HG03457 (cell line): ENCODE results near the gene LANCL2.

Experiments used
- ATAC-seq: cut with Tn5 transposase; IDR thresholded peaks from one replicate; pipeline ENCODE4 v1.9.1; 2021; ENCODE audit warnings: moderate number of reproducible peaks; ENCODE audit not compliant: unreplicated experiment

LANCL2 gene

DNA sequence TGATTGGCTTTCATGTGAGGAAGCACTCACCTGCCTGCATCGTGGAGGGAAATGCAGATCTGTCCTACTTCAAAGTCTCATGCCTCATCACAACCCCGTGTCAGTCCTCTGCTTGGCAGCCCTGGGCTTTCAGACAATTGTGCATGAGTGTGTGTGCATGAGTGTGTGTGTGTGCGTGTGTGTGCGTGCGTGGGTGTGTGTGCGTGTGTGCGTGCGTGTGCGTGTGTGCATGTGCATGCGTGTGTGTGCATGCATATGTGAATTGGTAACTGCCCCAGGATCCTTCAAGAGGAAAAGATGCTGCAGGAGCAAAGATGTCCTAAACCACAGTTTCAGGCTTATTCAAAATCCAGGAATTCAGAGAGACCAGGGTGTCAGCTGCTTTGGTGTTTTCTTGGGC is 71.3 kb downstream of the LANCL2 start:
- ATAC-seq = no peak

DNA sequence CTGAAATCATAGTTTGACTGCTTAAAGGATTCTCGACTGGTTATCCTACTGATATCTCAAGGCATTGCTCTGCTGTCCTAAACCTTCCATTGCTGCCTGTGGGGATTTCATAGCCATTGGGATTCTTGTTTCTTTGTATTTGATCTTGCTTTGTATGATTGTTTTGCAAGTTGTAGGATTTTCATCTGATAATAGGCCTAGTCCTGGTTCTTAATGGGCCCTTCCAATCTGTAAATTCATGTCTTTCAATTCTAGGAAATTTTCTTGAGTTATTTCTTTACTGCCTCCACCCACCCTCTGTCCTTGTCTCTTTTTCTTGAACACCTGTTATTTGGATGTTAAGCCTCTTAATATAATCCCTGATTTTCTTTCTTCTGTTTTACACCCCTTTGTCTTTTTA is 72.2 kb downstream of the LANCL2 start:
- no peak for ATAC-seq

DNA sequence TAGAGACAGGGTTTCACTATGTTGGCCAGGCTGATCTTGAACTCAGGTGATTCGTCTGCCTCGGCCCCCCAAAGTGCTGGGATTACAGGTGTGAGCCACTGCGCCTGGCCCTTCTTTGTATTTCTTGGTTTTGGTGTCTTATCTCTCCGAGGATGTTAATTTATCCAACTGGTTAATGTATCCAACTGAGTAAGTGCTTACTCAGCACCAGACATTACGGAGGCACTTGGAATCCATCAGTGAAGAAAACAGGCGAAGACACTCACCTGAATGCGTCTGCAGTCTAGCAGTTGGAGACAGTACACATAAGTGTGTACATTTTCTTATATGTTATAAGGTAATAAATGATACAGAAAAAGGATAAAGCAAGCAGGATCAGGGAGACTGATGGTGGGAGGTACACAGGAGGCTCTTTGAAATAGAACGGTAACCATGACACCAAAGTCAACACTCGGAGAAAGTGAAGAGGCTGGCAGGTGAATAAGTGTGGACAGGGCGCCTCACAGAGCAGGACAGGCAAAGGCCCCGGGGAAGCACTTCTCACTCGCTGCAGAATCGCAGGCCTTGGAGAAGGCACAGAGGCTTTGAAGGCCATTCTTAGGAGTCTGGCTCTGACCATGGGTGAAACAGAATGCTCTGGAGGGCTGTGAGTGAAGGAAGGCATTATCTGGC is 73.1 kb downstream of the LANCL2 start:
- no peak for ATAC-seq

DNA sequence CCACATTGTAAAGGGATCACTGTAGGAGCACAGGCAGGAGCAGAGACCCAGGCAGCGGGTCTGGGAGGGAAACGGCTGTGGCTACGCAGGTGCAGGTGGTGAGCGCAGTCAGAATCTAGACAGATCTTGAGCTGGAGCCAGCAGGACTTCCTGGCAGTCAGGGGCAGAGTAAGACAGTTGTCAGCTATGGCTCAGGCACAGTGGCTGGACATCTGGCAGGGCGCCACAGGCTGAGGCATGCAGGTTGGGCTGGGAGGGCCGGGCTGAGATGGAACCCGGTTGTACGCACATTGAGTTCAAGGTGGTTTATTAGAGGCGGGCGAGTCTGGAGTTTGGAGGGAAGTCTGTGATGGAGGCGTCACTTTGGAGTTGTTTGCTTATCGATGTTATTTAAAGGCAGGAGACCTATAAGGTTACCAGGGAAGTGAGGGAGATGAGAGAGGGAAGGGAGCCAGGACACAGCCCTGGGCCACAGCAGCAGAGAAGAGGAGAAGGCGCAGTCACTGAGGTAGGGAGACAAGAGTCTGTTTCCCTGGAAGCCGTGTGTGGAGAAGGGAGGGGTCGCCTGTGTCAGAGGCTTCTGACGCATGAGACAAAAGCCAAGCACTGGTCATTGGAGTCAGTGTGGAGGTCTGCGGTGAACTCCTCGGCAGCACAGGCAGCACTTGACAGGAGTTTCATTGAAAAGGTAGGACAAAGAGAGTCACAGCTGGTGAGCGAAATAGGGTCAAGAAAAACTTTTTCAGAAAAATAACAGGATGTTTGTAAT is 73.8 kb downstream of the LANCL2 start:
- ATAC-seq = no peak

DNA sequence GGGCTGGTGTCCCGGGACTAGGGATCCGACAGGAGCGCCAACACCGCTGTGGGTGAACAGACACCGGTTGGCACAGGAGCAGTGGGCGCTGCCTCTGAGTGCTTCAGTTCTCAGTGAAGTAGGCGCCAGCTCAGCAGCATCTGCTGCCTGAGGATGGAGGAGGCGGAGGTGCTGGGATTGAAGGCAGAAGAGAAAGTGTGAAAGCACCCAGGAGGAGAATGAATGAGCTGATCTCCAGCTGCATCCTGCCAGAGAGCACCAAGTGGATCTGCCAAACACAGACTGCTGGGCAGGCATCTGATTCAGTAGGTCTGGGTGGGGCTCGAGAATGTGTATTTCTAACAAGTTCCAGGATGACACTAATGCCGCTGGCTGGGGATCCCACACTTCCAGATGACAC is 74.5 kb downstream of the LANCL2 start:
- no peak for ATAC-seq

DNA sequence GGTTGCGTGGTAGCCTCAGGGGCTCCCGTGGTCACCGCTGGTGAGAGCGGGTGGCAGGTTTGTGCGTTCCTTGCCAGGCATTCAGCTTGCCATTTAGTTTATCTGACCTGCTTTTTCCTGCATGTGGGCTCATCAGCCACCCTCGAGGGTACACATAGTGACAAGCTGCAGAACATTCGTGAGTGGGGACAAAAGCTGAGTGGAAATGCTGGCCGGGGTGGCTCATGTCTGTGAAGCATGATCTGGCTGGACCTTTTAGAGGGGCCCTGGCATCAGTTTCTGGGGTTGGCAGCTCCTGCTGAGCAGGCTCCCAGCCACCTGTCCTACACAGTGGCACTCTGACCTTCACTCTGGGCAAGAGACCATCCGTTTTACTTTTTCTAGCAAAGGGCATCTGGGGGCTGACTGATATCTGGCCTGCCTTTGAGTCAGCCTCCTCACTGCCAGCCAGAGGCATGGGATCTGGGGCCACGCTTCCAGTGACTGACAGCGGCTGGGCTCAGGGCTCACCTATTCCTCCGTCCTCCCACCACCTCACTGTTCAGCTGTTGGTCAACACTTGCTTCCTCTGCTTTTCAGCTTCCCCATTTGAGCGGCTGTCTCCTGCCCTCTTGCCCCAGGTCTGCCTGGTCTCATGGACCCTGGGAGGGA is 75.0 kb downstream of the LANCL2 start:
- ATAC-seq = no peak

DNA sequence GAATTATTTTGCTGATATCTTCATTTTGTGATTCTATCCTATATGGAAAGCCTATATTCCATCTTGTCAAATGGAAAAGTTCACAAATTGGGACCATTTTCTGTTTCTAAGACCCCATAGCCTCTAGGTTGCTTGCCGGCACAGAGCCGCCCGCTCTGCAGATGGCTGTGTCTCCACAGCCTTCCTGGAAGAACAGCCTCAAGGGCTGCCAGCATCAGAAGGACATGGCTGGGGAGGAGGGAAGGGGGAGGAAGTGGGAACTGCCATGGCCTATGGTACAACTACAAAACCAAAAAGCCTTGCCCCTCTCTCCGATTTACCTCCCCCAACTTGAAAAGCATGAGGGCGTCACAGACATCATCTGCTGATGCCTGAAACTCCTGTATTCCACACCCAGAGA is 75.9 kb downstream of the LANCL2 start:
- no peak for ATAC-seq

DNA sequence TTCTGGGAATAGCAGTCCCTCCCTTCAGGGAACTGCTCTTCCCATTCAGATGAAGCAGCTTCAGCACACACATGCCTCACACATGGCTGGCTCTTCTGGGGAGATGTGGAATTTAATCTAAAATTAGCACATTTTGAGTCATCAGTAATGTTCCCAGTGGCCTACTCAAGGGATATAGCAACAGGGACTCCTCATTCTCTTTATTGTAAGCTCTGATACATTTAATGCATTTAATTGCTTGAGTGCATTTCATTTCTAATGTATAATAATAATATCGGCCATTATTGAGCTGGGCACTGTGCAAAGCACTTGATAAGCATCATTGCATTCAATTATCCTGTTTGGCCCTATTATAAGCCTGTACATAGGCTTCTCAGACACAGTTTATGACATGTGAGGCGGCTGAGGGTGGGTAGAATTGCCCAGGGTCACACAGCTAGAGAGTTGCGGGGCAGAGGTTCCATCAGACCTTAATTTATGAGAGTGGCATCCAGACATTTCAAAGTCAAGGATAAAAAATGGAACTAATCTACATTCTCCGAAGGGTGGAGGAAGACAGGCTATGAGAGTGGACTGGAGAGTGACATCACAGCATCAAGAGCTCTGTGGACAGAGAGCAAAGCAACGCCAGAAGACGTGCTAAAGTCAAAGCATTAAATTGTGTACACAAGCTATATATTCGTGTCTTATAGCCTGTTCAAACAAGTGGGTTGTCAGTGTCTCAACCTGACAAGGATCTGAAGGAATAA is 76.8 kb downstream of the LANCL2 start:
- no peak for ATAC-seq

DNA sequence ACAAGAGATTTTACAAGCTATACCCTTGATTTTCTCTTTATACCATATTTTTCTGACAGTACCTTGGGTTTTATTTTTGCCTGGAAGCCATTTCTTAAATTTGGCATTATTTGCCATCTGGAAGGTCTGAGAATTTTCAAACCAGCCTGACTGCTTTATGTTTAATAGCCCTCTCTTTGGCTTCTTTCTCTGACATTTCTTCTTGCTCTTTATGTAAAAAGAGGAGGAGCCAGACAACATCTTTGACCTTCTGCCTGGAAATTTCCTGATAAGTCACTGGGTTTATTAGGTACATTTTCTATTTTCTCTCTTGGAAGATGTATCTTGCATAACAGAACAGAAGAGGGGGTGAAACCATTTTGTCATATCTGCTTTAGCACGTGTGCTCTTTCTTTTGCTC is 79.6 kb downstream of the LANCL2 start:
- no peak for ATAC-seq

DNA sequence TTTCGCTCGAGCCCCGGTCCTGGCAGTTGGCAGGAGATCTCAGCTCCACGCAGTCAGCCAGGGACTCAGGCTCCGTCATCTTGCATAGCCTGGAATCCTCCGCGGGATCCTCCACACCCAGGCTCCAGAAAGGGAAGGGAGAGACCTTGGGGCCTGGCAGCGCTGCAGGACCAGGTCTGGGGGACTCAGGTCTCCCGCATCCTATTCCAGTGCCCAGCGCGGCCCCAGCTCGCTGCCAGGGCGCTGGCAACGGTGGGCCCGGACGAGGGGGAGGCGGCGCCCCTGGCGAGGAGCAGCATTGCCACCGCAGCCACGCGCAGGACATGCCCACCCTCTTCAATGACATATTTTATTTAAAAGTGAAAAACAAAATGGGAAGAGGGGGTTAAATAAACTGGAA is 83.4 kb downstream of the LANCL2 start:
- no peak for ATAC-seq

DNA sequence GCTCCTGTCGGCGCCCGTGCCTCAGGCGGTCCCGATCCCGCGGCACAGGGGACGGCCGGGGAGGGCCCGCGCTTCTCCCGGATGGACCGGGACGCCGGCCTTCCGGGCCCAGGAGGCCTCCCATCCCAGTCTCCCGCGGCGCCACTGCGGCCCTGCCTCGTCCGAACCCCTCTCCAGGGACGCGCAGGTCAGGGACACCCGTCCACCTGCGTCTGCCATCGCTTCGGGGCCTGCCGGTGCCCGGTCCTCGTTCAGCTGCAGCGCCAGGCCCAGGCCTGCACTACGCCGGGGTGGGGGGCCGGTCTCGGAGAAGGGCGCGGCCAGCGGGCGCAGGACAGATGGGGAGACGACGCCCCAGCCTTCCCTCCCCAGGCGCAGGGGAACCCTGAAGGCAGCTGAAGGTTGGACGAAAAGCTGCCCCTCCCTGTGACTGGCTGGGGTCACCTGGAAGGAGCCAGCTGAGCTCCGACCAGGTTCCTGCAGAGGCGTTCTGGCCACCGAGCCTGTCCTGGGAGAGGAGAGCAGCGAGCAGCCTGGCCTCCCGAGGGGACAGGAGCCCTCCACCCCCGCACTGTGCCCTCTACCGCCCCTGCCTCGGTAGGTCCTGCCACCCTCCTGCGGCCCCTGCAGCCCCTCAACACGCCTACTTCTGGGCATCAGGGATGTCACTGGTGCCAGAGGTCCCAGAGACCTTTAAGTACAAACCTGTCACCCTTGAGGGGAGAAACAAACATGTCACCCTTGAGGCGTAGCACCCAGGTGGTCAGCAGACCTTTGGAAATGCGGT is 84.3 kb downstream of the LANCL2 start:
- ATAC-seq = no peak

DNA sequence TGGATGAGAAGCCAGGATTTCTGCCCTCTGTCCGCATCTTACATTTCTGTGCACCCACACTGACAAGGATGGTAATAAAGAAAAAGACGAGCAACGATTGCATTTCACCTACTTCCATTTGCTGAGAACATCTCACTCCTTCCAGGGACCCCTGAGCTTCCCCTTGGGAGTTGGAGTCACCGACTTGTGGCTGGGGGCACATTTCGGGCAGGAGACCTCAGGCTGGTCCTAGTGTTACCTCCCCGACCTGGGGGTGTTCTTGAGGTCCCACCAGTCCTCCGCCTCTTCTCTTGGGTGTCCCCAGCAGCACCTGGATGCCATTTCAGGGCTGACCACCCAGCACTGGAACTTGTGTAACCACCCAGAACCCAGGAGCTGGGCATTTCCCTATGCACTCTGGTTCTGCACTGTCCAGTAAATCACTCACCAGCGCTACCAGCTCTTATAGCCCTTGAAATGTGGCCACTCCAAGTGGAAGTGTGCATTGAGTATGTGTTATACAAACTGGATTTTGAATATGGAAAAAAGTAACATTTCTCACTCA is 84.9 kb downstream of the LANCL2 start:
- no peak for ATAC-seq

DNA sequence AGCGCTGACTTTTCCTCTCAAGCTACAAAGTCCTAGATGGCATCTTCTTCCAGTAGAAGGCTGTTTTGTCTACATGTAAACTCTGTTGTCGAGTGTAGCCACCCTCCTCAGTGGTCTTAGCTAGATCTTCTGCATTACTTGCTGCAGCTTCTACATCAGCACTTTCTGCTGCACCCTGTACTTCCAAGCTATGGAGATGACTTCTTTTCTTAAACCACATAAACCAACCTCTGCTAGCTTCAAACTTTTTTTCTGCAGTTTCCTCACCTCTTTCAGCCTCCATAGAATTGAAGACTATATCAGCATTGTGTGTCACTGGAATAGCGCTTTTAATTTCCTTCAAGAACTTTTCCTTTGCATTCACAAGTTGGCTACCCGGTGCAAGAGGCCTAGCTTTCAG is 87.8 kb downstream of the LANCL2 start:
- ATAC-seq = no peak

DNA sequence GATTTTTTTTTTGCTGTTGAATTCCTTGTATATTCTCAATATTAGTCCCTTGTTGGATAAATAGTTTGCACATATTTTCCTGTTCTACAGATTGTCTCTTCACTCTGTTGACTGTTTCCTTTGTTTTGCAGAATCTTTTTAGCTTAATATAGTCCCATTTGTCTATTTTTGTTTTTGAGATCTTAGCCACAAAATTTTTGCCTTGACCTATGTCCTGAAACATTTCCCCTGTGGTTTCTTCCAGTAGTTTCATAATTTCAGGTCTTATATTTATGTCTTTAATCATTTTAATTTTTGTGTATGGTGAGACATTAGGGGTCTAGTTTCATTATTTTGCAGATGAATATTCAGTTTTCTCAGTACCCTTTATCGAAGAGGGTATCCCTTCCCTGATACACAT is 92.7 kb downstream of the LANCL2 start:
- no peak for ATAC-seq

DNA sequence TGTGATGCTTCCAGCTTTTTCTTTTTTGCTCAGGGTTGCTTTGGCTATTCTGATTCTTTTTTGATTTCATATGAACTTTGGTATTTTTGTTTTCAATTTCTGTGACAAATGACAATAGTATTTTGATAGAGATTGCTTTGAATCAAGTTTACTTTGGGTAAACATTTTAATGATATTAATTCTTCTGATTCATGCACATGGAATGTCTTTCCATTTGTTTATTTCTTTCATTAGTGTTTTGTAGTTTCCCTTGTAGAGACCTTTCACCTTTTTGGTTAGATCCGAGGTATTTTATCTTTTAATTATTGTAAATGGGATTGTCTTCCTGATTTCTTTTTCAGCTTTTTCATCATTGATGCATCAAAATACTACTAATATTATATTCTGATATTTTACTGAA is 93.2 kb downstream of the LANCL2 start:
- no peak for ATAC-seq

DNA sequence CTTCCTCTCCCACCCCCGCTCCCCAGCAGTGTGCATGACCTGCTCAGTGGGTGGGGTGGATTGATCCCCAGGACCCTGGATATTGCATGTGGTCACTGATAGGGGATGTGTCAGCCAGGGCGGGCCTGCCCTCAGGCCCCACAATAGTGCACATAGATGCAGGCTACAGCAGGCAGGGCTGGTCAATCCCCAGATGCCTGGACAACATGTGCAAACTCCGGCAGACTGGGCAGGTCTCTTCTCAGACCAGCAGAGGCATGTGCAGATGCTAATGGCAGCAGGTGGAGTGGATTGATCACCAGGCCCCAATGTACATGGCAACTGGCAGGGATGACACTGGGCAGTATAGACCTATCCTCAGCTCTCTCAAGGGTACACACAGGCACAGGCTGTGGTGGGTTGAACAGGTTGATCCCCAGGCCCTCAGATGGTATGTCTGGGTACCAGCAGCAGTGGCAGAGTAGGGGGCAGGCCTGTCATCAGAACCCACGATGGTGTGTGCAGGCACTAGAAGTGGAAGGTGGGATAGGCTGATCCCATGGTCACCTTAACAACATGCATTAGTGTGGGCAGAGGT is 98.6 kb downstream of the LANCL2 start:
- no peak for ATAC-seq

DNA sequence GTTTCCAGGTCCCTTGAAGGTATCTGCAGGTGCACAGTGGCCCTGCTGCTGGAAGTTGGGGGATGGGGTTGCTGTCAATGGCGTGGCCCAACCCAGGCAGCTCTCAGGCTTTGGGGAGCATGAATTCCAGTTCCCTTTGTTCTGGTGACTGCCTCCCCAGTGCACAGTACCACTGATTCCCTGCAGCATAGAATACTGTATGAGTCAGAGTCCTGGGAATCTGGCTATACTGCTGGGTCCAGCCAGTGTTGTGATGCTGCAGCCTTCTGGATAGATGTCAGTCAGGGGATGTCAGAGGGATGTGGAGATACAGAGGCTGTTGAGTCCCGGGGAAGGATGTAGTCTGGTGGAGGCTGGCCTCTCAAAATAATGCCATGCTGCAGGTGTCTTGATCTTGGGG is 99.3 kb downstream of the LANCL2 start:
- ATAC-seq = no peak

DNA sequence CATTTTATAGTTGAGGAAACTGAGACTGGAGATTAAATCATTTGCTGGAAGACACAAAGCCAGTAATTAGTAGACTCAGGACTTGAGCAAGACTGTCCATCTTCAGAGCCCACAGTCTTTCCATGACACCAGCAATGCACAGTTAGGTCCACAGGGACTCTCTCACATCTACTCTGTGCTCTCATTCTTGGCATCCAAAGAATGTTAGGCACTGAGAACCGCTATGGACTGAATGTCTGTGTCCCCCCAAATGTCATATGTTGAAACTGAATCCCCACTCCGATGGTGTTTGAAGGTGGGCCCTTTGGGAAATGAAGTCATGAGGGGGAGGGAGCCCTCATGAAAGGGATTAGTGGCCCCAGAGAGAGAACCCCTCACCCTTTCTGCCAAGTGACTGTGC is 100.6 kb downstream of the LANCL2 start:
- no peak for ATAC-seq

DNA sequence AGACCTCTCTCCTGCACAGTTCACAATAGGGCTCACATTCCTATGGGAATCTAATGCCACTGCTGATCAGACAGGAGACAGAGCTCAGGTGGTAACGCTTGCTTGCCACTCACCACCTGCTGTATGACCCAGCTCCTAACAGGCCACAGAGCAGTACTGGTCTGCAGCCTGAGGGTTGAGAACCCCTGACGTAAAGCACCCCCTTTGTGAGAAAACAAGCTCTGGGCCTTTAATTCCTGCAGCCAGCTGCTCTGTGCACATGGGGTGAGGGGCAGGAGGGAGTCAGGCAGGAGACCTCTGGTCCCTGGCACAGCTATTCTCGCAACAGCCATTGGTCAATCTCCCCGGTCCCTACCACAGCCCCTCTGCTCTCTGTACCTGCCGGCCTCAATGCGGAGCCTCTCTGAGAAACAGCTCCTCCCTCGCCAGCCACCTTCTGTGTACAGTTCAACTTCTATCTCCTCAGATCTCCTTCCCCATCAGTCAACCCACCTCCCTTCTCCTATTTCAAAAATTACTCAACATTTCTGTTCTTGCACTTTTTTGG is 102.0 kb downstream of the LANCL2 start:
- ATAC-seq = no peak

DNA sequence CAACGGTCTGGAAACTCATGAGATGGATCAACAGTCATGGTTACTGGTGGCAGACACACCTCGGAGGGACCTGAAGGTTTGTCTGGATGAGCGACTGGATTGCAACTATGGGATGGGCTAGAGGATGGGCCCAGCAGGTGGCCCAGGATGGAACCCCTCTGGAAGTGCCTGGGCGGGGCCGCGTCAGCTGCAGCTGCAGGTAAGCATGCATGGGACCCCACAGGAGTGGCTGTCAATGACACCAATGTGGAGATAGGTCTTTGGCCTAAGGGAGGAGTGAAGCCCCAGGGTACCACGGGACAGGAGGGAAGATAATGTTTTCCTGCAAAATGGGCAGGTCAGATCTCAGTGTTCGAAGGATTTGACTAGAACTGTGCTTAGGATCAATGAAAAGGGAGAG is 103.4 kb downstream of the LANCL2 start:
- no peak for ATAC-seq
